Omental fat pad (tissue), 4 donors: ENCODE results near the gene CXCL12. TPM values are rescaled to one million over a fixed set of nuclear protein-coding genes. Genes with fewer than 3 reads are reported as not detected.

Source experiments
- ATAC-seq: fragments of 150-250 bp; one replicate; pipeline ENCODE4 v1.9.1; 2016; ENCODE audit warnings: mild to moderate bottlenecking, moderate library complexity; ENCODE audit not compliant: low FRiP score
- DNase-seq: peaks from one replicate; pipeline ENCODE4 v3.0.0-alpha.2; 2019; ENCODE audit warnings: low spot score
- total RNA-seq, 4 donors: library from RNA; depleted of rRNA; stranded (reverse); fragments of >200 nt; gene quantifications; one replicate each; pipeline ENCODE4 v1.1.0, GENCODE V29; 2016
- TF ChIP-seq, protein P1 (sequence below), 3 donors: fragments of 450-650 bp; IDR thresholded peaks; one replicate each; pipeline ENCODE4 v1.5.1; 2016 to 2017; ENCODE audit warnings: antibody characterized with exemption in 3 of 3, mild to moderate bottlenecking in 3 of 3, moderate library complexity in 2 of 3

Gene CXCL12
- total RNA-seq, 4 donors from 2014 or later, result 53.4 to 277 (median 117) TPM

DNA sequence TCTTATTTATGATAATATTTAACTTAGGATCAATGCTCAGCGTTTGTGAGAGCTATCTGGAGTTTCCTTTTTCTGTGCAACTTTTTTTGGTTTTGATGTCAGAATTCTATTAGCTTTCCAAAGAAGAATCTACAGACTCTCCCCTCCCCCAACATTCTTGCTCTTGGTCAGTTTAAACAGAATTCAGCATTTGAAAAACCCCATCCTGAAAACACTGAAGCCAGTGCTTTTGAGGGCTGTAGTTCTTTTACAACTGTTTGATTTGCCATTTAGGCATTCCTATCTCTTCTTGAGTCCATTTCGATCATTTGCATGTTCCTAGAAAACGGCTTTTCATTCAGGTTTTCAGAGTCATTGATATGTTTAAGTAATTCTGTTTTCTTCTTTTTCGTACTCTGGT lies 15.6 kb upstream of the CXCL12 start:
- ATAC-seq (no peak), DNase-seq (no peak)
- TF ChIP-seq, protein P1, sequence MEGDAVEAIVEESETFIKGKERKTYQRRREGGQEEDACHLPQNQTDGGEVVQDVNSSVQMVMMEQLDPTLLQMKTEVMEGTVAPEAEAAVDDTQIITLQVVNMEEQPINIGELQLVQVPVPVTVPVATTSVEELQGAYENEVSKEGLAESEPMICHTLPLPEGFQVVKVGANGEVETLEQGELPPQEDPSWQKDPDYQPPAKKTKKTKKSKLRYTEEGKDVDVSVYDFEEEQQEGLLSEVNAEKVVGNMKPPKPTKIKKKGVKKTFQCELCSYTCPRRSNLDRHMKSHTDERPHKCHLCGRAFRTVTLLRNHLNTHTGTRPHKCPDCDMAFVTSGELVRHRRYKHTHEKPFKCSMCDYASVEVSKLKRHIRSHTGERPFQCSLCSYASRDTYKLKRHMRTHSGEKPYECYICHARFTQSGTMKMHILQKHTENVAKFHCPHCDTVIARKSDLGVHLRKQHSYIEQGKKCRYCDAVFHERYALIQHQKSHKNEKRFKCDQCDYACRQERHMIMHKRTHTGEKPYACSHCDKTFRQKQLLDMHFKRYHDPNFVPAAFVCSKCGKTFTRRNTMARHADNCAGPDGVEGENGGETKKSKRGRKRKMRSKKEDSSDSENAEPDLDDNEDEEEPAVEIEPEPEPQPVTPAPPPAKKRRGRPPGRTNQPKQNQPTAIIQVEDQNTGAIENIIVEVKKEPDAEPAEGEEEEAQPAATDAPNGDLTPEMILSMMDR (IDR thresholded peaks at IDR 0.05), result no peak

DNA sequence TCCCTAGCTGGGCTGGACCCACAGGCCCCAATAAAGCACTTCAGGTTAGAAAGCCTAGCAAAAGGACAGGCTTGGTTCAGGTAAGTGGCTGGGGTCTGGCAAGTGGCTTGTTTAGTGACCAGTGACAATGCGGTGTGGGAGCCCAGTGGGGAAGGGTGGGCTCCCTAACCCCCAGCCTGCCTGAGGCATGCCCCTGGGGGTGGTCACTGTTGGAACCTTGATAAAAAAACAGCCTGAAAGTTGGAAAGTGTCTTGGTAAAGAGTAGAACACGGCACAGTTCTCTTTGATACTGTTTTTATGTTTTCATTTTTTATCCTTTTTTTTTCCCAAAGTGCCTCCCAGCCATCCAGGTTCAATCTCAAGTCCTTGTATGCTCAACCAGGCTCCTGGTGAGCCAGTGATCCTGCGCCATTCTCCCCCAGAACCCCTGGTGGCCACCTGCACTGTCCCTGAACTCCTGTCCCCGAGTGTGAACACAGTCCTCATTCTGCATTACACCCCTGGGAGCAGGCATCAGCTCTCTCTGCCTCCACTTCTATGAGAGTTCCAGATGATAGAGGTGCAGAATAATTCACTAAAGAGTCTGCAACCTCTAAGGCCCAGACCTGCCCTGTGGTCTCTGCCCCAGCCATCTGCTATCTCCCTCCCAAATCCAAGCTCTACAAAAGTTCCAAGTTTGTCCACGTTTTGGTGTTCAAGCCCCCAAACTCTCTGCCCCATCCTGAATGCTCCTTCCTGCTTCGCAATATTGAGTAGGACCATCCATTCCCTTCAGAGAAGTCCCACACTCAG lies 15.0 kb upstream of the CXCL12 start:
- TF ChIP-seq, protein P1 (IDR thresholded peaks at IDR 0.05), result no peak
- DNase-seq (no peak), ATAC-seq (no peak)

DNA sequence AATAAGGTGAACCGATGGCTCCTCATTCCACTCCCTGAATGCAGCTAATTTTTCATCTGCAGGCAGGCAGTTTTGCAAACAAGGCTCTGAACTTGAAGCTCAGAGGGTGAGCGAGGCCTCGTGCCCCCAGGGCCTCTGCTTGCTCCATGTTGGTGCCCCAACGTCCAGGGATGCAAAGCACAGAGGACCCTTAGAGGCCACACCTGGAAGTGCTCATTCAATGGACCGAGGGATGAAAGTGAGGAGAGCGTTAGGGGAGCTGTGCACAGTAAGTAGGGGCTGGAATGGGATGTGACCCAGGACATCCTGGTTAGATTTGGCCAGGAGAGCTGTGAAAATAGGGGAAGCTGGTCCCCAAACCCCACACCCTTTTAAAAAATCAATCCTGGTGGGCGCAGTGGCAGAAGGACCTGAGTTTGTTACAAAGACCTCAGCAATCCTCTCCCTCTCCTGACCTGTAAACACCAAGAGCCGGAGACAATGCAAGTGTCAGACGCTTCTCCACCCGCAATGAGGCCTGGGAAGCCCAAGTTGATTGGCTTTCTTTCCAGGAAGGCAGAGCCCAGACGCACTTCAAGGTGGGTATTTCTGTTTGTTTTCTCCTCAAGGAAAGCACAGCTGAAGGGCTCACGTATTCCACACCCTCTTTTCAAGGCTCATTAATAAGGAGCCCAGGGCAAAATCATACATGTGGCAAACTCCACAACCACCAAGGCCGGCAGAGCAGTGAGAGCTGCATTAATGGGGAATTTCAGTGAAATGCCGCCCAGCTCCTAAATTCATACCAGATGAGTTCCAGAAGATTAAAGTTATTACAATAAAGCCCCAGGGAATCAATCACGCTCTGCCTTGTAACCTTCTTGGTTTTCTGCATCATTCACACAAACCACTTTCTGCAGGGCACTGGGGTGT lies 14.1 kb upstream of the CXCL12 start:
- no peak for DNase-seq
- no peak for ATAC-seq
- TF ChIP-seq, protein P1 (IDR thresholded peaks at IDR 0.05), result no peak

DNA sequence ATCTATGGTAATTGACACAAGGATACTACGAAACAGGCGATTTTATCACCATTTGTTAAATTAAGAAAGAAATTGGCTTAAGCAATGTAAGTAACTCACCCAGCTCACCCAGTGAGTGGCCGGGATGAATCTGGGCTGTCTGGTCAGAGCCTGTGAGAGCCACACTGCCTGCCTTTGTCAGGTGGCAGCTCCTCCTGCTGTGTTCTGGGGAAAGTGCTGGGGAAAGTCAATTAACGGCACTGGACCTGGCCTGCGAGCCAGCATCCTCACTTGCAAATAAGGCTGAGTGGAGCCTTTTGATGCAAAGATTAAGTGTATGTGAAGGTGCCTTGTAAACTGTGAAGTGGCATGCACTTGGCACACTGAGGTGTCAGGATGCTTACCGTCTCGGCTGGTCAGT lies 13.4 kb upstream of the CXCL12 start:
- TF ChIP-seq, protein P1 (IDR thresholded peaks at IDR 0.05), result no peak
- DNase-seq, result no peak
- ATAC-seq, result no peak

DNA sequence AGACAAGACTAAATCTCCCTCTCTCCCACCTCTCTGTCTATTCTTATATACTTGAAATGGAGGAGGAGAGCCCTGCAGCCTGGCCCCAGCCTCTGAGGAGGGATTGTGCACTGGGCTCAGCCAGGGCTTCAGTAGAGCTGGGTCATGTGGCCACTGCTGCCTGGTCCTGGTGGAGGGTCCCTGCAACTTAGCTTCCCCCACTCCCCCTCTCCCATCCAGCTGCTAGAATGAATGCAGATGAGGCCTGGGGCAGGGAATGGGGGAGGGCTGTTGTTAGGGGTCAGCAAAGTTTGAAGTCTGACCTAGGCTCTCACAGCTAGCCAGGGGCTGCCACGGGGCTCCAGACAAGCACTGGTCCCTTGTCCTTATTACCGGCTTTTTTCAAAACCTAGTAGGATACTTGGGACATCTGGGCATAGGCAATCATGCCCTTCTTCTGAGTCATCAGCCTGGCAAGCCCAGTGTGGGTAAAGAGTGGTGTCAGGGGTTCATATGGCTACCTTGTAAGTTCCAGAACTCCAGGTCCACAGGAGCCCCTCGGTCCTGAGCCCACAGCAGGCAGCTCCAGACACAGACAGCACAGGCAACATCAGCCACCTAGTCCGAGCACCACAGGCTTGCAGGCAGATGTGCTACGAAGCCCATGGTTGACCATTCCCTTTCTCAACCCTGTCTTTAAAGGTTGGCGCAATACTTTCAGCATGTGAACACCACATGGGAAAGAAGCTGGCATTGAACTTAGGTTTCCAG lies 12.8 kb upstream of the CXCL12 start:
- no peak for DNase-seq
- TF ChIP-seq, protein P1 (IDR thresholded peaks at IDR 0.05), result no peak
- ATAC-seq, result no peak

DNA sequence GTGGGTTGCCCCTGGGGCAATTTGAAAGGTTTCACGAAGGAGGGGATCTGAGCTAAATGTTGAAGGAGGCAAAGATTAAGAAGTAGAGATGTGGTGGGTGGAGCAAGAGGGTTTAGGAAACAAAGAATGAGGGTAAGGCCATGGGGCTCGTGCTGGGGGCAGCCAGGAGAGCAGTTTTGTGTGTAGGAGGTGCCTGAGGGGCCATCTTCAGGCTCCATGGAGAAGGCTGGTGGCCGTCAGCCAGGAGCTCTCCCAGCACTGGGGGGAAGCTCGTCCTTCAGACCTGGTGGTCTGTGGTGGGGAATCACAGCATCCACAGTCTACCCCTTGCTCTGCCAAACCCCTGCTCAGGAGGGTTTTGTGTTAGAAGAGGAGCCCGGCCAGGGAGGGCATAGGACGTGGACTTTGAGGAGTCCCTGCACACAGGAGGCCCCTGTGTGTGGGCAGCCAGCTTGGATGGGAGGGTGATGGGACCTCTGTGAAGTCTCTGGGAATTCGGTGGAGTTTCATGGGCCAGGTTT lies 11.8 kb upstream of the CXCL12 start:
- no peak for ATAC-seq
- DNase-seq, result no peak
- TF ChIP-seq, protein P1 (IDR thresholded peaks at IDR 0.05), result no peak
